Measurements from ENCODE around the gene MAN2B2. TPM values are rescaled to one million over a fixed set of nuclear protein-coding genes. Genes with fewer than 3 reads are reported as not detected.

Gene MAN2B2
- total and polyA plus RNA-seq, 9 of the 15 experiments (the other 6 are each of a cell fraction or from before 2014, with no cell fraction given): 0.21 to 8.8 (median 3.7) TPM

- TF ChIP-seq ZNF668 (CRISPR knock-in tag; IDR thresholded peaks at IDR 0.05) (no peak), RUNX1 (IDR thresholded peaks at IDR 0.05; ENCODE audit: low read depth) (no peak), CTCF (IDR thresholded peaks at IDR 0.05 in 2 of 3, conservative IDR thresholded peaks at IDR 0.05 in 1 of 3; ENCODE audit: insufficient read depth in 2 of 3, low read depth in 1 of 3, low read length in 3 of 3) (no peak), TCFL5 (CRISPR knock-in tag; conservative IDR thresholded peaks at IDR 0.05) (no peak), ZNF407 (IDR thresholded peaks at IDR 0.05; ENCODE audit: low read depth) (no peak), NFYB (IDR thresholded peaks at IDR 0.05; ENCODE audit: extremely low read depth, insufficient read length) (peak; percentile 16), CHD2 (IDR thresholded peaks at IDR 0.05; ENCODE audit: low read depth, low read length) (peak; percentile 36; the same call in 1 of the 2 replicates), POLR3G (IDR thresholded peaks at IDR 0.05; ENCODE audit: extremely low read depth, insufficient read length, insufficient replicate concordance) (no peak), TFAP4 (CRISPR knock-in tag; IDR thresholded peaks at IDR 0.05; ENCODE audit: borderline replicate concordance) (peak; percentile 73; the same call in 1 of the 2 replicates), HDAC1 (IDR thresholded peaks at IDR 0.05) (peak in 1 of 2 experiments; percentile 93; a peak in 2 of 4 replicates), THAP7 (CRISPR knock-in tag; IDR thresholded peaks at IDR 0.05) (no peak), GTF2B (IDR thresholded peaks at IDR 0.05; ENCODE audit: extremely low read depth, insufficient read length) (no peak), ZNF263 (CRISPR knock-in tag; IDR thresholded peaks at IDR 0.05; ENCODE audit: borderline replicate concordance) (0 out of 2 replicates have a peak, but pooled peaks have one; percentile 6), OTX1 (CRISPR knock-in tag; IDR thresholded peaks at IDR 0.05) (no peak)
Measured at GRCh38 chr4:6574747-6575502, at the start of gene MAN2B2 (continued).

Measured in K562 (cell line).